Activated CD4-positive, alpha-beta T cell treated with anti-CD3 and anti-CD28 coated beads, Interleukin-10, Interleukin-2, amounts not matched to agents 100 ng/mL and 50 ng/mL, durations not matched to agents 16 hours and 8 hours (primary cell): ENCODE data around the gene PTCD1.
A peak's percentile ranks its signal among the peaks of the same experiment; 100 is the strongest.
"Not testable (repeated sequence)": the region's sequence is repeated elsewhere in the genome, so short reads cannot be mapped to it uniquely, and the experiment has no call there.

Experiments used
- DNase-seq: peaks from one replicate; pipeline ENCODE4 v3.0.0-alpha.2; 2020

The PTCD1 gene

DNA sequence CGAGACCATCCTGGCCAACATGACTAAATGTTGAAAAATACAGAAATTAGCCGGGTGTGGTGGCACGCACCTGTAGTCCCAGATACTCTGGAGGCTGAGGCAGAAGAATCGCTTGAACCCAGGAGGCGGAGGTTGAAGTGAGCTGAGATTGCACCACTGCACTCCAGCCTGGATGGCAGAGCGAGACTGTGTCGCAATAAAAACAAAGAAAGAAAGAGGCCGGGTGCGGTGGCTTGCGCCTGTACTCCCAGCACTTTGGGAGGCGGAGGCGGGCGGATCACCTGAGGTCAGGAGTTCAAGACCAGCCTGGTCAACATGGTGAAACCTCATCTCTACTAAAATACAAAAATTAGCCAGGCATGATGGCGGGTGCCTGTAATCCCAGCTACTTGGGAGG, 51.4 kb downstream of the PTCD1 start:
- not testable (repeated sequence) for DNase-seq

DNA sequence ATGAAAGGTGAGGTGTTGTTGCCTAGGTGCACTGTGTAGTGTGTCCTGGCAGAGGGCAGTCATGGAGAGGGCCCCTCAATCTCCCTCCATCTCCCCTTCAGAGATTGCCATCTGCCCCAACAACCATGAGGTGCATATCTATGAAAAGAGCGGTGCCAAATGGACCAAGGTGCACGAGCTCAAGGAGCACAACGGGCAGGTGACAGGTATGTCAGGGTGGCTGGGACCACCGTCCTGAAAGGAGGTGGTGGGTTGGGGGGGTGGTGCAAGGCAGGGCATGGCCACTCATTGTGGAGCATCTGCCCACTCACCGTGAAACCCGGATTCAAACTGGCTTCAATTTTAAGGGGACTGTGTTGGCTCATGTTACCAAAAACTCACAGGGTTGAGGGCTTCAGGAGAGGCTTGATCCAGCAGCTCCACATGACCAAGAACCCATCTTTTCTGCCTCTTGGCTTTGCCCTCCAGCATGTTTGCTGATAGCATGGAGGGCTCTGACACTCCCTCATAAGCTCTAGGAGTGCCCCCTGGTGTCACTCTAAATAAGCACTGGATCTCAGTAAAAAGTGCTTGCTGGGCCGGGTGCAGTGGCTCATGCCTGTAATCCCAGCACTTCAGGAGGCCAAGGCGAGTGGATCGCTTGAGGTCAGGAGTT, 51.9 kb downstream of the PTCD1 start:
- no peak for DNase-seq

DNA sequence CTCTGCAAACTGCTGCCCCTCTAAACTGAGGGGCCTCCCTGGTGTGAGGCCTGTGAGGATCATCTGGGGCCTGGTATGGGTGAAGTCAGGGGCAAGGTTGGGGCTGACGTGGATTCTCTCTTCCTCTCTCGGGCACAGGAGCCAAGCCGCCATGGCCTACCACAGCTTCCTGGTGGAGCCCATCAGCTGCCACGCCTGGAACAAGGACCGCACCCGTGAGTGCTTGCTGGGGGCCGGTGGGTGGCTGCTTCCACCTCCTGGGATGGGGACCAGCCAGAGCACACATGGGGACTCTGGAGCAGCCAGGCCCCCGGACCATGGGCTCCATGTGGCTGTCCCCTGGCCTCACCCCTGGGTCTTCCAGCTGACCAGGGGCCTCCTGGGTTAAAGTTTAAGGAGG, 53.0 kb downstream of the PTCD1 start:
- no peak for DNase-seq

DNA sequence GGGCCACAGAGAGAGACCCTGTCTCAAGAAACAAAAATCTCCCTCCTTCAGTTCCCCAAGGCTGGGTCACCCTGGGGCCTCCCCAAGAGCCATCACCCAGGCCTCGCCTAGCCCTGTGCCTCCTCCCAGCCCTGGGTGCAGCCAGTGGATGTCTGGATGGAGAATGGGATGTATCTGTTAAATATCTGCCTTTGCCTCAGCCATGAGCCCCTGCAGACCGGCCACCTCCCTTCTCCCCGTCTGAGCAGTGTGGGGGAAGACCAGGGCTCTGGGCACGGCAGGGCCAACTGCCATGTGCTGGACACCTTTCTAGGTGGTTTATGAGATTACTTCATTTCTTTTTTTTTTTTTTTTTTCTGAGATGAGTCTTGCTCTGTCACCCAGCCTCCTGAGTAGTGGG, 54.1 kb downstream of the PTCD1 start:
- no peak for DNase-seq

DNA sequence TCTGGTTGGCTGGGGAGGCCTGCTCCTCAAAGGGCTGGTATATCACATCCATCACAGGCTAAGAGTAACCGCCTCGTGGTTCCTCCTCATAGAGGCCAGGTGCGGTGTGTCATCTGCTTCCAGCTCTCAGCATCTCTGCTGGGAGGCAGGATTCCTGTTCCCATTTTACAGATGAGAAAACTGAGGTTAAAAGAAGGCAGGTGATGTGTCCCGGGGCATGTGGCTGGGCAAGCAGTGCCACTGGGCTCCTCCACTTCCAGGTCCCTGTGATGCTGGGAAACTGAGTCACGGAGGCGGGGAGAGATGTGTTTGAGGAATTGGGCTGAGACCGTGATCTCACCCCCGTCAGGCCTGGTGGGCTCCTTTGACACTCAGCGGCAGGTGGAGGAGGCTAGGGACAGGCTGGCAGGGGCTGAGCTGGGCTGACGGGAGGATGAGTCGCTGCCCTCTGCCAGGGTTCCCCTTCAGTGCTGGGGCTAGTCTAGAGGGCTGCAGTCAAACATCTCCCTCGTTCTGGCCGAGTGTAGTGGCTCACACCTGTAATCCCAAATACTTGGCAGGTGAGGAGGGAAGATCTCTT, 54.7 kb downstream of the PTCD1 start:
- DNase-seq: no peak

DNA sequence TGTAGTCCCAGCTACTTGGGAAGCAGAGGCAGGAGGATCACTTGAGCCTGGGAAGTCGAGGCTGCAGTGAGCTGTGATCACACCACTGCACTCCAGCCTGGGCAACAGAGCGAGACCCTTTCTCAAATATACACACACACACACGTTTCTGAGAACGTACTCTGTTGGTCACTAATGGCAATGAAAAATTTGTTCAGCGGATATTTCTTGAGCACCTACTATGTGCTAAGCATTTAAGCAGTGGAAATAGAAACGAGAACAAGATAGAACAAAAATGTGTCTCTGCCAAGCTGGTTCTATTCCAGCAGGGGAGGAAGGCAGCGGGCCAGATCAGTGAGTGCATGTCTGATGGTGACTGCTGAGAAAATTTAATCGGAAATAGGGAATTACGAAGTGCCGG, 55.4 kb downstream of the PTCD1 start:
- no peak for DNase-seq

DNA sequence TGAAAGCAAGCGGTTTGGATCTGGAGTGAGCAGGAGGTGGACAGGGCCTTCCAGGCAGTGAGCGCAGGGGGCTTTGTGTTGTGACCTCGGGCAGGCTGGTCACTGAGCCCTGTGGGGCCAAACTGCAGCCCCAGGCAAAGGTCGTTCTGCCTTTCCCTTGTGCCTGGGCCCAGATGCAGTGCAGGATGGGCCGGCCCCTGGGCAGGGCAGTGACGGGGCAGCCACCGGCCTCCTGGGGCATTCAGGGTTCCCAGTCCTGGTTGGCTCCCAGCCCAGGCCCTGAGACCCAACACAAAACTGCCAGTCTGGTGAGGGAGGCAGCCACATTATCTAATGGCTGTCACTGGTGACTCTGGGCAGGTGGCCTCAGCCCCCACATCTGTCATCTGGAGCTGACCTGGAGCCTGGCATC, 56.9 kb downstream of the PTCD1 start:
- DNase-seq: no peak

DNA sequence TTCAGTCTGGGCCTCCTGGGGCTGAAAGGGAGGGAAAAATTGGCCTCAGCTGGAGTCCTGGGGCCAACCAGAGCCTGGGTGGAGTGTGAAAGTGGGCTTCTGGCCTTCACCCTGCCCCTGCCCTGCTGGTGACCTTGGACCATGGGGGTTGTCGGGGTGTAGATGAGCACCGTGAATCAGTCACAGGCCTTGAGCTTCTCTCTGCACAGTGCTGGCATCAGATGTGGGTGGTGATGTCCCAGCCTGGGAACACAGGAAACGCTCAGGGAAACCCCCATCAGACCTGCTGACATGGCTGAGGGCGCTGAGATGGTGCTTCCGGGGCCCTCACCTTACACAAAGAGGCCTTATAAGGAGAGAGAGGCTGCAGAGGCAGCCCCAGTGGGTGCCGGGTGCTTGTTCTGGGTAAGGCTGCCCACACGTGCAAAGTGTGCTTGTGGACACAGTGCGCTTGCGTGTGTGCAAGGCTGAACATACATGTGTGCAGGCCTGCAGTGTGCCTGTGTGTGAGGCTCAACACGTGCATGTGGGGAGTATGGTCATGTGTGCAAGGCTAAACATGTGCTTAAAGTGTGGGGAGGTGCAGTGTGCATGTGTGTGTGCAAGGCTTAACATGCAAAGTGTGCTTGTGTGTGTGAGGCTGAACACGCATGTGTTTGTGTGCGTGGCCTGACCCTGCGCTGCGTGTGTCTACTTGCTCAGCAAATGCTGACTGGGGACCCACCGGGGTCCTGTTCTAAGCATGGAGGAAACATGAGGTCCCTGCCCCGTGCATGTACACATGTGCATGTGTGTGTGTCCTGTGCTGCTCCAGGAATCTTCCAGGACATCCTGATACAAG, 57.6 kb downstream of the PTCD1 start:
- DNase-seq: peak; percentile 97

DNA sequence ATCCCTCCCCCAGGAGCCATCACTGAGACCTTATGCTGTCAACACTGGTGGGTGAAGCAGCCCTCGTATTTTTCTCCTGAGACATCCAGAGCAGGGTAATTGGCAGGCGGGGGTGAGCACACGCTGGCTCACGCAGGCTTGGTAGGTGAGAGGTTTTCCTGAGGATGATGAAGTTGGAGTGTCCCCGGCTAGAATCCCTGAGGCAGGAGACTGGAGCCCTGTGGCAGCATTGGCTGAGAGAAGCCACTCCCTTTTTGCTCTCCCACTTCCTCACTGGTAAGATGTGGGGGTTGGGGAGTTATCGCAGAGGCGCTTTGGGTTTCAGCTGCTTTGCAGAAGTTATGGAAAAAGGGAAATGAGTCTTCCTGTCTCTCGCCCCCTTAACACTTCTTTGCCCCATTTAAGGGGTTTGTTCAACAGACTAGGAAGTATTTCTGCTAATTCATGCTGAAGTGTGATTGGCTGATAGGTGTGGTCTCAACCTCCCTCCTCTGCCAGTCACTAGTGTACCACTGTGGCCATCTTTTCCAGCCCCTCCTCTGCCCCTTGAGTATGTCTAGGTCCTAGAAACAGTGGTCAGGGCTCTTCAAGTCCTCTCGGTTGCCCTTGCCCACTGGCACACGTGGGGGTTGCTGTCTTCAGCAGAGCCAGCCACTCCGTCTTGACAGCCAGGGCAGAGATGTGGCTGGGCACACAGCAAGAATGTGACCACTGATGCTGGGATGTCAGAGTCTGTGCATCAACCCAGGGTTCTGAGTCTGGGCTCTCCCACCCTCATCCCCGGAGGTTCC, 58.4 kb downstream of the PTCD1 start:
- DNase-seq: peak; percentile 72

DNA sequence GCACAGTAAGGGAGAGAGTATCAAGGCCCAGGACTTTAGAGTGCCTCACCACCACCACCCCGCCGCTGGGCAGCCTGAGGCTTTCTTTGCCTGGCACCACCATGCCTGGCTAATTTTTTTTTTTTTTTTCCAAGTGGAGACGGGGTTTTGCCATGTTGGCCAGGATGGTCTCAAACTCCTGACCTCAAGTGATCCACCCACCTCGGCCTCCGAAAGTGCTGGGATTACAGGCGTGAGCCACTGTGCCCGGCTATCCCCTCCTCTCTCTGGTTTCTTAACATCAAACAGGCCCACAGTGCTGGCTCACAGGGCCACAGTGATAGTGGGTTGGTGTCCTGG, 58.9 kb downstream of the PTCD1 start:
- DNase-seq: not testable (repeated sequence)

DNA sequence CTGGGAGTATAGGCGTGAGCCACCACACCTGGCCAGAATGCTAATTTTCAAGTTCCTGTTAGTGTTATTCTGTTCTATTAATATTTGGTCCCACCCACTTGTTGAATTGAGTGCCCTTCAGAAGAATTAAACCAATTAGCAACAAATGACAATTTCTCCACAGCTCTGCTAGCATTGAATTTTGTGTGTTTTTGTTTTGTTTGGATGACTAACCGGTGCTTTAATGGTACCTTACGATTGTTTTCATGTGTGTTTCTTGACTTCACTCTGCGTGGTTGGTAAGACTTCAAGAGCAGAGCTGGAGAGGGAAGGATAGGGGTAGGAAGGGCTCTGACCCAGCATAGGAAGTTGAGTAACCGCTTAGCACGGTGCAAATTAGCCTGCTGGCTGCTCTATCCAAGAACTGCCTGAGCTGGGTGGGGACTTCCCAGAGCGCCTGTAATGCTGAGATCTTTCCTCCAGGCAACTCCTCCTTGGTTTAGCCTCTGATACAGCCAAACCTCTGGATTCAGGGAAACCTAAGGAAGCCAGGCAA, 59.5 kb downstream of the PTCD1 start:
- peak; percentile 74 for DNase-seq

DNA sequence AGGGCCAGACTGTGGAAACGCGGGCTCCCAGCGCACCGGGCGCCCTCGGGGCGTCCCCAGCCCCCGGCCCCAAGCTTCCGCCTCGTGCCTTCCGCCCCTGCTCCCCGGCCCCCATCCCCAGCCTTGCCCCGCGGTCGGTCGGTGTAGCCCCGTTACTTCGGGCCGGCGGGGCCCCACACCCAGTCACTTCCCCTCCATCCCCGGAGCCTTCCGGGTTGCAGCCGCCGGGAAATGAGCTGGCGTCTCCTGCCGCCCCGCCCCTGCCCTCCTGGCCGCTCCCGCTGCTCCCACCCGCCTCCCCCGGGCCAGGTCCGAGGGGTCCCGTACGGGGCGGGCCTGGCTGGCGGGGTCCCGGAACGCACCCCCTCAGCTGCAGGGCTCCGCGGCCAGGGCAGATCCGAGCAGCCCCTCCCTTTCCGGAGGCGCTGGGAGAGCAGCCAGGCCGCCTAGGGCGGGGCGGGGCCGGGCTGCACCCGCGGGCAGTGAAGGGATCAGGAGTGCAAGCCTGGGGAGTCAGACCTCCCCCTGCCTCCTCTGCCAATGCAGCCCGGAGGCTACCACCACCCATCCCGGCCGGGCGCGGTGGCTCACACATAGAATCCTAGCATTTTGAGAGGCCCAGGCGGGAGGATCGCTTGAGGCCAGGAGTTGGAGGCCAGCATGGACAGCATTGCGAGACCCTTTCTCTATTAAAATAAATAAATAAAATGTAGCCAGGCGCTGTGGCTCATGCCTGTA, 63.4 kb downstream of the PTCD1 start:
- peak; percentile 84 for DNase-seq

DNA sequence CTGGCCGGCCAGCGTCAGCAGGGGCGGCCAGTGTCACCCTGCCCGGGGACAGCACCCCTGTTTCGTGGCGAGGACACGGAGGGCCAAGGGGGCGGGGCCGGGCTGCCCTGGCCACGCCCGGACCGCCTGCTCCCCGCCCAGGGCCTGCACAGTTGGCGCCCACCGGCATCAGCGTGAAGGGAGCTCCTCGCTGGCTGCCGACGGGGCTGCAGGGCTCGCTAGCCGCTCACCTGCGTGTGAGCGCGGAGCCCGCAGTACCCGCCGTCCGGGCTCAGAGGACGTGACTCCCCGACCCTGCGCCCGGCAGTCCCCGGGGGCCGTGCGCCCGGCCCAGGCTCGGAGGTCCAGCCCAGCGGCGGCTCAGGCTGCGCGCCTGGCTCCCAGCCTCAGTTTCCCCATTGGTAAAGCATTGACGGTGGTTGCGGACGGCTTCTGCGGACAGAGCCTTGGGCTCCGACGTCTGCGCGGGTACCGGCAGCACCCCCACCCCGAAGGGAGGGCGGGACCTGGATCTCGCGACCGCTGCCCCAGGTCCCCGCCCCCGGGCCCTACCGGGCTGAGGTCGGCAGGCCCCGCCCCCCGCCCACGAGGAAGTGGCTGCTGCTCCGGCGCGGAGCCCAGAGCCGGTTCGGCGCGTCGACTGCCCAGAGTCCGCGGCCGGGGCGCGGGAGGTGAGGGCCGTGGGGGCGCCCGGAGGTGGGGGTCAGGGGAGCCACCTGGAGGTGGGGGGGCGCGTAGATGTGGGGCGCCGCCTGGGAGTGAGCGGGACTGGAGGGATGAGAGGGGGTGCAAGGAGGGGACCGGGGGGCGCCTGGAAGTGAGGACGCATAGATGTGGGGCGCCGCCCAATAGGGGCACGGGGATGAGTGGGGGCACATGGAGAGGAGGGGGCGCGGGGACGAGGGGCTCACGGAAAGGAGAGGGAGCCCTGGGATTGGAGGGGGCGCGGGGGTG, 64.2 kb downstream of the PTCD1 start, which contains the start of gene ARPC1B:
Gene ARPC1B (plus strand): TSS at position 620 of the 954 bp plus-strand sequence. CDS start 10,985 bp downstream, outside the sequence.
- peak; percentile 89 for DNase-seq

DNA sequence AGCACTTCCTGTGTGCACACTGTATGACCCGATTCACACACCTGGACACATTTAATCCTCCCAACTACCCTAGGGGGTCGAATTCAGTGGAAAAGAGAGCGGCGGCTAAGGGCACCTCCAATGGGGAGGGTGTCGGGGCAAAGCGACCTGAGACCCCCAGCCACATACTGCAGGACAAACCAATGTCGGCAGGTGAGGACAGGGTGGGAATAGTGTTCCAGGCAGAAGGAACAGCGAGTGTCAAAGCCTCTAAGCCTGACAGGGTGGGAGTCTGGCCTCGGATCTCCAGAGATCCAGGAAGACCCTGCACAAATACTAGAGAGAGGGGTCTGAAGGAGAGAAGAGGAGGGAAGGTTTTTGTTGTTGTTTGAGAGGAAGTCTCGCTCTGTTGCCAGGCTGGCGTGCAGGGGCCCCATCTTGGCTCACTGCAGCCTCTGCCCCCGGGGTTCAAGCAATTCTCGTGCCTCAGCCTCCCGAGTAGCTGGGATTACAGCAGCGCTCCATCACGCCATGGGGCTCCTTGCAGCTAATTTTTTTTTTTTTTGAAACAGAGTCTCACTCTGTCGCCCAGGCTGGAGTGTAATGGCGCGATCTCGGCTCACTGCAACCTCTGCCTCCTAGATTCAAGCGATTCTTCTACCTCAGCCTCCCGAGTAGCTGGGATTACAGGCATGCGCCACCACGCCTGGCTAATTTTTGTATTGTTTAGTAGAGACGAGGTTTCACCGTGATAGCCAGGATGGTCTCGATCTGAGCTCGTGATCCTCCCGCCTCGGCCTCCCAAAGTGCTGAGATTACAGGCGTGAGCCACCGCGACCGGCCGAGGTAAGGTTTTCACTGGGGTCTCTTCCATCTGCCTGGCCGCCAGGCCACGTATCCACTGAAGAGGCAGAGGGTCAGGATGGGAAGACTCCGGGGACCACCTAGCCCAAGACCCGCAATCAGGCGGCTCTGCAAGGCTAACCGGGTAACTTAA, 65.2 kb downstream of the PTCD1 start:
- no peak for DNase-seq

DNA sequence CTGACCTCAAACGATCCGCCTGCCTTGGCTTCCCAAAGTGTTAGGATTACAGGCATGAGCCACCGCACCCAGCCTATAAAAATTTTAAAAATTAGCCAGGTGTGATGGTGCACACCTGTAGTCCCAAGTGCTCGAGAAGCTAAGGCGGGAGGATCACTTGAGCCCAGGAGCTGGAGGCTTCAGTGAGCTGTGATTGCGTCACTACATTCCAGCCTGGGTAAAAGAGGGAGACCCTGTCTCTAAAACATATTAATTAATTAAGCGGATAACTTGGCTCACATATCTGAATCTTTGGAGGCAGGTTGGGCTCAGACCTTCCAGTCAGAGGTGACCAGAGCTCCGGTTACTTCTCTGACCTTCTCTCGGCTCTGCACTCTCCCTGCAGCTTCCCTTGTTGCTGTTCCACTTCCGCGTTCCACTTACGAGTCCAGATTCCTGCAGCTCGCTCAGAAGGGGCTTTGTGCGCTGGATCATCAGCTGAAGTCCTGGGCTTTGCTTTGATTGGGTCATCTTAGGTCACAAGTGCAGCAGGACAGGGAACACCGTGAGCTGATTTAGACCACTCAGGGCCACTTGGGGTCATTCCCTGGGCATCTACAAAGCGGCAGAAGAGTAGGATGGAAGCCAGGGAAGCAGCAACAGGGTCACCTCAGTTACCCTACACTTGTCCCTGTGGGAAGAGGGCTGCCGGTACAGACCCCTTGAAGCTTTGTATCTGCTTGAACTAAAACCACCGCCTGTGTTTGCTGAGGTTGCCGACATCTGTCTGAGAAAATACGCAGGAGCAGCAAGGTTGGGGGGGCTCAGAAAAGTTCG, 66.1 kb downstream of the PTCD1 start:
- no peak for DNase-seq

DNA sequence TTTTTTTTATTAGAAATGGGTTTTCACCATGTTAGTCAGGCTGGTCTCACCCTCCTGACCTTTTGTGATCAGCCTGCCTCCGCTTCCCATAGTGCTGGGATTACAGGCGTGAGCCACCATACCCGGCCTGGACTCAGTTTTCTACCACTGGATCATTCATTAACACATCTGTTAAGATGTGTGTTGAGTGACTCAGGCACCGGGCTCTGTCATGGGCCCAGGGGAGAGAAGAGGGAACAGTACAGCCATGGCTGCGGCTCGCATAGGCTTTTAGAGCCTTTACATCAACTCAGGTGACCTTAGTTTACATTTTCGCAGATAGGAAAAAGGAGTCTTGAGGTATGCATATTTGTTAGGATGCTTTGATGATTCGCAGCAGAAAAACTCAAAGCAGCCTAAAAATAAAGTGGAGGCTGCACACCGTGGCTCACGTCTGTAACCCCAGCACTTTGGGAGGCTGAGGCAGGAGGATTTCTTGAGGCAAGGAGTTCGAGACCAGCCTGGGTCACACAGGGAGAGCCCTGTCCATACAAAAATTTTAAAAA, 67.2 kb downstream of the PTCD1 start:
- DNase-seq: no peak

DNA sequence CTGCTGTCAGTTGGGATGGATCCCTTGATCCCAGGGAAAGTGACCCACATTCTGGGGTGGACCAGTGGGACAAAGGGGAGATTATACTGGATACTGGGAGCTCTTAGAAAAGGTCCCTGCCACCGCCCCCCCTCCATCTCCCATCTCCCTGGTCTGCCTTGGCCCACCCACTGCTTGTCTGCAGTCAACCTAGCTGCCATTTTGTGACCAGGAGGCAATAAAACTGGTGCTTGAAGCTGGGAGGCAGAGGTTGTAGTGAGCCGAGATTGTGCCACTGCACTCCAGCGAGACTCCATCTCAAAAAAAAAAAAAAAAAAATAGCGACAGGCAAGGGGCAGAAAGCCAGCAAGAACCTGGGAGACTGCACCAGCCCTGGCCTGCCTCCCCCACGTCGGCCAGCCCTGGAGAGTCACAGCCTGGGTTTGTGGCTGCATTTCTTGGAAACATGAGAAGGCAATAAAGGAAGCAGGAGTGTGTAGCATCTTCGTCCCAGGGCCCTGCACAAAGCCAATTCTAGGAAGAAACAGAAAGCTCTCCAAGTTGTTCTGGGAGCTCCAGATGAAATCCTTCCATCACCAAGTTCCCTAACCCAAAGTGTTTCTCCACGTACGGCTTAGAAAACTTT, 68.7 kb downstream of the PTCD1 start:
- DNase-seq: no peak

DNA sequence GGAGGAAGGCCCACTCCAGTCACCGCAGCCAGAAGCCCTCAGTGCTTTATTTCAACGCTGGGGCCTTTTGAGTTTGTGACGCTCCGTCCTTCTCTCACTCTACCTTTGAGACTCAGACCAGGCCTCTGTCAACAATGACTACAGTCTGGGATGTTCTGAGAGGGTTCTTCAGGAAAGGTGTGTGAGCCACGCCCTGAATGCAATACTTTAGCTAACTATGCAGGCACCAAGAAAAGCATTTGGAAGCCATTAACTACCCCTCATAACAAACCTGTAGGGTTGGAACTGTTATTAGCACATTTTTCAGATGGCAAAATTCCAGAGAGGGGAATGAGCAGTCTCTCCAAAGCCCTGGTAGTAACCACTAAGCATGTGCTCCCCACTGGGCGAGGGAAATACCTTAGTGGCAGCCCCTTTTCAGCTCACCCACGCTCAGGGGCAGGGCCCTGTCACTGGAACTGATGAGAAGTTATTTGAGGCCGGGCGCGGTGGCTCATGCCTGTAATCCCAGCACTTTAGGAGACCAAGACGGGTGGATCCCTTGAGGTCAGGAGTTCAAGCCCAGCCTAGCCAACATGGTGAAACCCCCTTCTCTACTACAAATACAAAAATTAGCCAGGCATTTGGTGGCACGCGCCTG, 69.7 kb downstream of the PTCD1 start:
- DNase-seq: no peak
